Measurements from ENCODE around the gene DSE. TPM values are rescaled to one million over a fixed set of nuclear protein-coding genes. Genes with fewer than 3 reads are reported as not detected.

The DSE gene
- total and polyA plus RNA-seq, 2 donors (not counting 1 experiment from before 2014, with no cell fraction given) = 71.0 to 89.2 TPM

DNA sequence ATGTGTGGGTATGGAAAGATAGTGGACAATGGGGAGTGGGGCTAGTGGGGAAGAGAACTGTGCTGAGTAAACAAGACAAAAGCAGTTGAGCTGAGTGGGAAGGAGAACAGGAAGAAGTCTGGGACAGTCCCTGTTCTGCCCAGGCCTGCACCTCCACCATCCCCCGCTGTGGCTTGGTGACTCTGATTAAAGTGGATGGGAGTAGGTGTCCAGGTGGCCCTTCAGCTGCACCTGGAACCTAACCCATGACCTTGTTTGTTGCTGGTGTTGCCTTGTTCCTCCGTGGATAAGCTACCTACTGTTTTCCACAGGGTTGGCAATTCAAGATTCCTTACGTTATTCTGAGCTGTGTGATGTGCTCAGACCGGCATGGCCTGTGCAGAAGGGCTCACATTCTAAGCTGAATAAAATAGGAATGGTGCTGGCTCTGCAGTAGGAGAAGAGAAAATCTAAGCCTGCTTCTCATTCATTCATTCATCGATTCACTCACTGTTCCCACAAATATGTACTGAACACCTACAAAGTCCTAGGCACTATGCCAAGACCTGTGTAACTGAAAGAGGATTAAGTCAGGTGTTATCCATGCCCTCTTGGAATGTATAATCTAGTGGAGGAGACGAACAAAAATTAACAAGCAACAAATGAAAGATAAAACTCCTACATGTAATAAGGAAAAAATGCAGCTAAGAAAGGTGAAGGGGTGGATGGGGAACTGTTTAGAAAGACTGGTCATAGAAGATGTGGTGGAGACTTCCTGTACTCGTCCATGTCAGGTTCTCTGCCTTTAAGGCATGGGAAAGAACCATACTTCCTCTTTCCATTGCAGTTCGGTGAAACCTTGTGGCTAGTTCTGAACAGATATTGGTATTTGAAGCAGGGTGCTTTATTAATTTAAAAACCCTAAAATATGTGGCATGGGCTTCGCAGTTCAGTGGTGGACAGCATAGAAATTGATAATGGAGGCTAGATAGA lies 80.3 kb downstream of the DSE start:
- no peak for DNase-seq (ENCODE audit: low read depth in 2 of 2)
- TF ChIP-seq EZH2 (IDR thresholded peaks at IDR 0.05; ENCODE audit: low read length, missing control alignments) = no peak
- TF ChIP-seq, protein P1, sequence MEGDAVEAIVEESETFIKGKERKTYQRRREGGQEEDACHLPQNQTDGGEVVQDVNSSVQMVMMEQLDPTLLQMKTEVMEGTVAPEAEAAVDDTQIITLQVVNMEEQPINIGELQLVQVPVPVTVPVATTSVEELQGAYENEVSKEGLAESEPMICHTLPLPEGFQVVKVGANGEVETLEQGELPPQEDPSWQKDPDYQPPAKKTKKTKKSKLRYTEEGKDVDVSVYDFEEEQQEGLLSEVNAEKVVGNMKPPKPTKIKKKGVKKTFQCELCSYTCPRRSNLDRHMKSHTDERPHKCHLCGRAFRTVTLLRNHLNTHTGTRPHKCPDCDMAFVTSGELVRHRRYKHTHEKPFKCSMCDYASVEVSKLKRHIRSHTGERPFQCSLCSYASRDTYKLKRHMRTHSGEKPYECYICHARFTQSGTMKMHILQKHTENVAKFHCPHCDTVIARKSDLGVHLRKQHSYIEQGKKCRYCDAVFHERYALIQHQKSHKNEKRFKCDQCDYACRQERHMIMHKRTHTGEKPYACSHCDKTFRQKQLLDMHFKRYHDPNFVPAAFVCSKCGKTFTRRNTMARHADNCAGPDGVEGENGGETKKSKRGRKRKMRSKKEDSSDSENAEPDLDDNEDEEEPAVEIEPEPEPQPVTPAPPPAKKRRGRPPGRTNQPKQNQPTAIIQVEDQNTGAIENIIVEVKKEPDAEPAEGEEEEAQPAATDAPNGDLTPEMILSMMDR (conservative IDR thresholded peaks at IDR 0.05 in 1 of 2, IDR thresholded peaks at IDR 0.05 in 1 of 2; ENCODE audit: low read depth in 1 of 2, low read length in 2 of 2) = no peak
- Histone ChIP-seq H3K9ac (ENCODE audit: insufficient read depth, low read length) (no peak overlapping the region), H3K27me3 (ENCODE audit: control insufficient read depth, insufficient read depth, low read length) (no peaks in the 10 kb centered on the region), H3K4me2 (ENCODE audit: extremely low read depth, insufficient read depth, low read length) (no peak overlapping the region), H4K20me1 (ENCODE audit: control insufficient read depth, extremely low read depth, insufficient read depth, low read length) (no peaks in the 10 kb centered on the region), H3K27ac (ENCODE audit: insufficient read depth, low read length) (no peak overlapping the region), H3K79me2 (ENCODE audit: control insufficient read depth, insufficient read depth, low read length) (no peaks in the 10 kb centered on the region), H3K9me3 (ENCODE audit: control insufficient read depth, insufficient read depth, low read depth, low read length) (no peaks in the 10 kb centered on the region), H3K4me1 (ENCODE audit: control insufficient read depth, extremely low read depth, insufficient read depth, low read length) (peaks cover 10% of the 10 kb centered on the region), H2AFZ (ENCODE audit: low read length) (no peak overlapping the region), H3K36me3 (ENCODE audit: control insufficient read depth, insufficient read depth, low read length) (no peaks in the 10 kb centered on the region), H3K4me3 (replicated peaks in 1 of 4; ENCODE audit: control extremely low read depth in 1 of 4, insufficient read depth in 1 of 4, low read depth in 3 of 4, low read length in 4 of 4) (no peak overlapping the region)

DNA sequence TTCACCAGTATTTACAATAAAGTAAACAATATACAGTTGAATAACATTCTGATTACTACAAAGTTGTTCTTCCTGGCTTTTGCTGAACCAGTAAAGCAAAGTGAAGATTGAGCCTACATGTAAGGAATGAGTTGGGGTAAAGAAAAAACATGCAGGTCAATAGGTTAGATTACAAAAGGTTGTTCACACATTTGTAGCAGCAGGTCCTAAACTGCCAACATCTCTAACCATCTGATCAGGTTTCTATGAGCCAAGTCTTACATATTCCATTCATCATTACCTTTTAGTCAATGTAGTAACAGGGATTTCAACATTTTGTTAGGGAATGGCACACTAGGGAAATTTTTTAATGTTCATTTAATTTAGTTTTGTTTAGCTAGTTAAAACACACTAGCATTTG lies 81.2 kb downstream of the DSE start:
- Histone ChIP-seq H4K20me1 (ENCODE audit: control insufficient read depth, extremely low read depth, insufficient read depth, low read length) (no peaks in the 10 kb centered on the region), H3K27ac (ENCODE audit: insufficient read depth, low read length) (no peak overlapping the region)

DNA sequence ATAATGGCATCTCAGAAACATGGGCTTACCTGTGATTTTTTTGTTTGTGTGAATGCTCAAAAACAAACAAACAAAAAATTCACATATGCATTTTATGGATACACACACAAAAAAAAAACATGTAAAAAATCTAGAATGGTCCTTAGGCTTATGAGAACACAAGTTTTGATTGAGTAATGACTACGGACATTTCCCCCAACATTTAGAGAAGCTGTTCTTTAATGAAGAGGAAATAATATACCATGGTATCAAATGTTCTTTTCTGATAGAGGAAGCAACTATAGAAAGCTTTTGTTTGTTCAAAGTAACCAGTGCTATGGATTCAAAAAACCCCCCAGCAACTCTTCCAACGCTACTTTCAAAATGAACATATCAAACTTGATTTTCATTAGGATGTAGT lies 81.8 kb downstream of the DSE start:
- Histone ChIP-seq H3K27ac (ENCODE audit: insufficient read depth, low read length) (no peak overlapping the region), H3K36me3 (ENCODE audit: control insufficient read depth, insufficient read depth, low read length) (no peaks in the 10 kb centered on the region), H4K20me1 (ENCODE audit: control insufficient read depth, extremely low read depth, insufficient read depth, low read length) (no peaks in the 10 kb centered on the region), H3K4me1 (ENCODE audit: control insufficient read depth, extremely low read depth, insufficient read depth, low read length) (peaks cover 3% of the 10 kb centered on the region), H3K9me3 (ENCODE audit: control insufficient read depth, insufficient read depth, low read depth, low read length) (no peaks in the 10 kb centered on the region), H2AFZ (ENCODE audit: low read length) (no peak overlapping the region), H3K9ac (ENCODE audit: insufficient read depth, low read length) (no peak overlapping the region), H3K4me3 (replicated peaks in 1 of 4; ENCODE audit: control extremely low read depth in 1 of 4, insufficient read depth in 1 of 4, low read depth in 3 of 4, low read length in 4 of 4) (no peak overlapping the region), H3K27me3 (ENCODE audit: control insufficient read depth, insufficient read depth, low read length) (no peaks in the 10 kb centered on the region), H3K79me2 (ENCODE audit: control insufficient read depth, insufficient read depth, low read length) (no peaks in the 10 kb centered on the region), H3K4me2 (ENCODE audit: extremely low read depth, insufficient read depth, low read length) (no peak overlapping the region)
- TF ChIP-seq EZH2 (IDR thresholded peaks at IDR 0.05; ENCODE audit: low read length, missing control alignments) = no peak
- TF ChIP-seq, protein P1 (conservative IDR thresholded peaks at IDR 0.05 in 1 of 2, IDR thresholded peaks at IDR 0.05 in 1 of 2; ENCODE audit: low read depth in 1 of 2, low read length in 2 of 2) = no peak
- no peak for DNase-seq (ENCODE audit: low read depth in 2 of 2)

More for the DNA sequence above, 81.2 kb downstream of the DSE start:
- no peak overlapping the region for H3K9ac ChIP-seq (ENCODE audit: insufficient read depth, low read length)
- H3K4me3 ChIP-seq (replicated peaks in 1 of 4; ENCODE audit: control extremely low read depth in 1 of 4, insufficient read depth in 1 of 4, low read depth in 3 of 4, low read length in 4 of 4) = no peak overlapping the region
- H3K9me3 ChIP-seq (ENCODE audit: control insufficient read depth, insufficient read depth, low read depth, low read length) = no peaks in the 10 kb centered on the region
- DNase-seq (ENCODE audit: low read depth in 2 of 2) = no peak
- no peak overlapping the region for H2AFZ ChIP-seq (ENCODE audit: low read length)
- H3K79me2 ChIP-seq (ENCODE audit: control insufficient read depth, insufficient read depth, low read length) = no peaks in the 10 kb centered on the region
- TF ChIP-seq, protein P1 (conservative IDR thresholded peaks at IDR 0.05 in 1 of 2, IDR thresholded peaks at IDR 0.05 in 1 of 2; ENCODE audit: low read depth in 1 of 2, low read length in 2 of 2) = no peak
- no peak for TF ChIP-seq EZH2 (IDR thresholded peaks at IDR 0.05; ENCODE audit: low read length, missing control alignments)
- H3K4me2 ChIP-seq (ENCODE audit: extremely low read depth, insufficient read depth, low read length) = no peak overlapping the region
- H3K4me1 ChIP-seq (ENCODE audit: control insufficient read depth, extremely low read depth, insufficient read depth, low read length) = peaks cover 6% of the 10 kb centered on the region
- H3K36me3 ChIP-seq (ENCODE audit: control insufficient read depth, insufficient read depth, low read length) = no peaks in the 10 kb centered on the region
- no peaks in the 10 kb centered on the region for H3K27me3 ChIP-seq (ENCODE audit: control insufficient read depth, insufficient read depth, low read length)
